Uterus (tissue), 4 donors: Measurements from ENCODE around the gene TCTN2. TPM values are rescaled to one million over a fixed set of nuclear protein-coding genes. Genes with fewer than 3 reads are reported as not detected.

ENCODE experiments used
- DNase-seq, 2 donors: peaks; one replicate each; pipeline ENCODE4 v3.0.0-alpha.2; 2019 to 2020
- H3K27ac ChIP-seq, 2 donors: fragments of 200-600 bp; sonication (generic); 1 replicate in 1 of 2; 2 replicates in 1 of 2; pipeline ENCODE4 v1.5.1; 2016 to 2018
- H3K27me3 ChIP-seq, 2 donors: fragments of 200-600 bp; sonication (generic); one replicate each; pipeline ENCODE4 v1.5.1; 2018 to 2019; ENCODE audit warnings: control low read depth in 1 of 2
- H3K36me3 ChIP-seq, 2 donors: fragments of 200-600 bp; sonication (generic); one replicate each; pipeline ENCODE4 v1.5.1; 2019; ENCODE audit warnings: control low read depth in 1 of 2
- H3K4me1 ChIP-seq, 2 donors: fragments of 200-600 bp; sonication (generic); one replicate each; pipeline ENCODE4 v1.5.1; 2018 to 2019; ENCODE audit warnings: control low read depth in 1 of 2
- H3K4me3 ChIP-seq, 2 donors: fragments of 200-600 bp; sonication (generic); 1 replicate in 1 of 2; 2 replicates in 1 of 2; pipeline ENCODE4 v1.5.1; 2018 to 2019; ENCODE audit warnings: mild to moderate bottlenecking in 1 of 2
- H3K9me3 ChIP-seq, 2 donors: fragments of 200-600 bp; sonication (generic); one replicate each; pipeline ENCODE4 v1.5.1; 2019; ENCODE audit warnings: control low read depth in 1 of 2
- CTCF ChIP-seq, 4 experiments: fragments of 200-600 bp in 2 of 4; fragments of 450-650 bp in 2 of 4; sonication (generic) in 2 of 4; IDR thresholded peaks; one replicate each; pipeline ENCODE4 v1.5.1; 2016 to 2019; ENCODE audit warnings: antibody characterized with exemption in 4 of 4, mild to moderate bottlenecking in 2 of 4, moderate library complexity in 1 of 4
- POLR2A ChIP-seq, 2 donors: fragments of 450-650 bp; IDR thresholded peaks; one replicate each; pipeline ENCODE4 v1.6.1; 2016; ENCODE audit warnings: antibody characterized with exemption in 2 of 2, mild to moderate bottlenecking in 1 of 2, moderate library complexity in 1 of 2
- intact Hi-C: fragments of 100-400 bp; cut with DNase I; formaldehyde crosslinking; loops from one replicate; pipeline ENCODE4 v1.15.1; 2023; ENCODE audit warnings: low total_unique reads
- total RNA-seq, 4 donors: library from RNA; depleted of rRNA in 3 of 4; stranded (reverse); fragments of >200 nt in 3 of 4; gene quantifications; one replicate each; pipeline versions ENCODE4 v1.1.0 to v1.2.4, GENCODE V29; 2014 to 2023
- donor health status: DM: yes; HTN: yes; CAD: no.

The TCTN2 gene
- total RNA-seq, 4 donors from 2014 or later = 3.8 to 334 (median 23.9) TPM

- Histone ChIP-seq H3K4me3 (no peak overlapping the region), H3K36me3 (no peaks in the 10 kb centered on the region), H3K27me3 (no peaks in the 10 kb centered on the region), H3K9me3 (no peaks in the 10 kb centered on the region), H3K27ac (no peak overlapping the region), H3K4me1 (no peaks in the 10 kb centered on the region)
- DNase-seq = no peak
- TF ChIP-seq POLR2A (IDR thresholded peaks at IDR 0.05) (no peak), CTCF (IDR thresholded peaks at IDR 0.05) (no peak)
- intact Hi-C loops = no loop called here
Observed at GRCh38 chr12:123747309-123747708, 76.4 kb downstream of the TCTN2 start.

GRCh38 chr12:123748161-123748560, 77.2 kb downstream of the TCTN2 start:
- Histone ChIP-seq H3K36me3 (no peaks in the 10 kb centered on the region), H3K4me3 (no peak overlapping the region)

GRCh38 chr12:123748661-123749060, 77.7 kb downstream of the TCTN2 start:
- Histone ChIP-seq H3K36me3 (no peaks in the 10 kb centered on the region), H3K4me3 (no peak overlapping the region), H3K27ac (no peak overlapping the region), H3K9me3 (no peaks in the 10 kb centered on the region), H3K4me1 (no peaks in the 10 kb centered on the region), H3K27me3 (no peaks in the 10 kb centered on the region)
- no peak for TF ChIP-seq POLR2A (IDR thresholded peaks at IDR 0.05)
- TF ChIP-seq CTCF (IDR thresholded peaks at IDR 0.05) = no peak
- intact Hi-C loops = no loop called here
- no peak for DNase-seq

More at GRCh38 chr12:123748161-123748560, 77.2 kb downstream of the TCTN2 start:
- no peaks in the 10 kb centered on the region for H3K4me1 ChIP-seq
- no peaks in the 10 kb centered on the region for H3K9me3 ChIP-seq
- no peak for DNase-seq
- no peak for TF ChIP-seq CTCF (IDR thresholded peaks at IDR 0.05)
- TF ChIP-seq POLR2A (IDR thresholded peaks at IDR 0.05) = no peak
- H3K27me3 ChIP-seq = no peaks in the 10 kb centered on the region
- no peak overlapping the region for H3K27ac ChIP-seq
- intact Hi-C loops = no loop called here

GRCh38 chr12:123749355-123749754, 78.4 kb downstream of the TCTN2 start:
- H3K36me3 ChIP-seq = no peaks in the 10 kb centered on the region
- intact Hi-C loops = no loop called here
- no peak for TF ChIP-seq CTCF (IDR thresholded peaks at IDR 0.05)

GRCh38 chr12:123750159-123750656, 79.3 kb downstream of the TCTN2 start:
- Histone ChIP-seq H3K4me1 (no peaks in the 10 kb centered on the region), H3K27ac (no peak overlapping the region), H3K27me3 (no peaks in the 10 kb centered on the region), H3K36me3 (no peaks in the 10 kb centered on the region), H3K4me3 (no peak overlapping the region), H3K9me3 (no peaks in the 10 kb centered on the region)
- intact Hi-C loops = no loop called here
- no peak for TF ChIP-seq POLR2A (IDR thresholded peaks at IDR 0.05)
- no peak for TF ChIP-seq CTCF (IDR thresholded peaks at IDR 0.05)
- no peak for DNase-seq

More at GRCh38 chr12:123749355-123749754, 78.4 kb downstream of the TCTN2 start:
- Histone ChIP-seq H3K9me3 (no peaks in the 10 kb centered on the region), H3K27ac (no peak overlapping the region), H3K4me3 (no peak overlapping the region), H3K4me1 (no peaks in the 10 kb centered on the region), H3K27me3 (no peaks in the 10 kb centered on the region)
- no peak for DNase-seq
